ENCODE measurements around the gene OPRM1. TPM values are rescaled to one million over a fixed set of nuclear protein-coding genes. Genes with fewer than 3 reads are reported as not detected.

OPRM1 gene
- total RNA-seq, 3 donors from 2014 or later: not detected

GRCh38 chr6:154030646-154031045, 8.4 kb upstream of the OPRM1 start:
- H3K9me3 ChIP-seq: no peaks in the 10 kb centered on the region
- H3K27me3 ChIP-seq: no peaks in the 10 kb centered on the region
- no peak overlapping the region for H3K4me3 ChIP-seq
- no peak for DNase-seq (ENCODE audit: low spot score in 2 of 2)
- H3K36me3 ChIP-seq: no peaks in the 10 kb centered on the region
- H3K27ac ChIP-seq: no peak overlapping the region
- no peaks in the 10 kb centered on the region for H3K4me1 ChIP-seq
- intact Hi-C loops (cut with DNase I; ENCODE audit: low total_unique reads): loop anchor here (5.0 kb wide), 1 partner anchor 1203 kb away; no protein-coding TSS in a partner anchor
- TF ChIP-seq POLR2AphosphoS5 (IDR thresholded peaks at IDR 0.05): no peak
- no peak for TF ChIP-seq POLR2A (IDR thresholded peaks at IDR 0.05)
- no peak for TF ChIP-seq CTCF (IDR thresholded peaks at IDR 0.05)

- TF ChIP-seq CTCF (IDR thresholded peaks at IDR 0.05) (no peak), POLR2A (IDR thresholded peaks at IDR 0.05) (no peak), POLR2AphosphoS5 (IDR thresholded peaks at IDR 0.05) (no peak)
- no peaks in the 10 kb centered on the region for H3K36me3 ChIP-seq
- no peak overlapping the region for H3K4me3 ChIP-seq
- no peak overlapping the region for H3K27ac ChIP-seq
- H3K9me3 ChIP-seq: no peaks in the 10 kb centered on the region
- peaks cover 0 to 21% of the 10 kb centered on the region in 2 donors for H3K27me3 ChIP-seq
- DNase-seq (ENCODE audit: low spot score in 2 of 2): no peak
- intact Hi-C loops (cut with DNase I; ENCODE audit: low total_unique reads): no loop called here
- no peaks in the 10 kb centered on the region for H3K4me1 ChIP-seq
Observed at GRCh38 chr6:154041001-154041400, 2.0 kb downstream of the OPRM1 start.

GRCh38 chr6:154053141-154053540, 14.1 kb downstream of the OPRM1 start:
- Histone ChIP-seq H3K27ac (no peak overlapping the region), H3K4me1 (no peaks in the 10 kb centered on the region), H3K4me3 (no peak overlapping the region), H3K9me3 (no peaks in the 10 kb centered on the region), H3K36me3 (no peaks in the 10 kb centered on the region), H3K27me3 (no peaks in the 10 kb centered on the region)
- no peak for DNase-seq (ENCODE audit: low spot score in 2 of 2)
- TF ChIP-seq POLR2A (IDR thresholded peaks at IDR 0.05) (no peak), CTCF (IDR thresholded peaks at IDR 0.05) (no peak), POLR2AphosphoS5 (IDR thresholded peaks at IDR 0.05) (no peak)
- intact Hi-C loops (cut with DNase I; ENCODE audit: low total_unique reads): no loop called here

- no peaks in the 10 kb centered on the region for H3K36me3 ChIP-seq
- intact Hi-C loops (cut with DNase I; ENCODE audit: low total_unique reads): no loop called here
- no peak for DNase-seq (ENCODE audit: low spot score in 2 of 2)
- H3K27me3 ChIP-seq: no peaks in the 10 kb centered on the region
- no peak for TF ChIP-seq CTCF (IDR thresholded peaks at IDR 0.05)
- TF ChIP-seq POLR2AphosphoS5 (IDR thresholded peaks at IDR 0.05): no peak
- no peak for TF ChIP-seq POLR2A (IDR thresholded peaks at IDR 0.05)
- no peak overlapping the region for H3K4me3 ChIP-seq
- H3K27ac ChIP-seq: no peak overlapping the region
- no peaks in the 10 kb centered on the region for H3K9me3 ChIP-seq
- no peaks in the 10 kb centered on the region for H3K4me1 ChIP-seq
Observed at GRCh38 chr6:154056536-154056935, 17.5 kb downstream of the OPRM1 start.

- Histone ChIP-seq H3K27ac (no peak overlapping the region), H3K4me3 (no peak overlapping the region), H3K36me3 (no peaks in the 10 kb centered on the region), H3K4me1 (no peaks in the 10 kb centered on the region), H3K27me3 (no peaks in the 10 kb centered on the region), H3K9me3 (no peaks in the 10 kb centered on the region)
- no peak for DNase-seq (ENCODE audit: low spot score in 2 of 2)
- TF ChIP-seq POLR2AphosphoS5 (IDR thresholded peaks at IDR 0.05) (no peak), POLR2A (IDR thresholded peaks at IDR 0.05) (no peak), CTCF (IDR thresholded peaks at IDR 0.05) (no peak)
- intact Hi-C loops (cut with DNase I; ENCODE audit: low total_unique reads): no loop called here
Observed at GRCh38 chr6:154057098-154057497, 18.1 kb downstream of the OPRM1 start.

Data from breast epithelium (tissue), 4 donors.